GM10266 (cell line): ENCODE results near the gene NLGN3.

Experiments used
- DNase-seq: peaks from one replicate; pipeline ENCODE4 v3.0.0; 2012; ENCODE audit errors: extremely low spot score
- CTCF ChIP-seq: IDR thresholded peaks from 2 replicates; pipeline ENCODE4 v1.5.1; 2012; ENCODE audit warnings: mild to moderate bottlenecking, low read depth; ENCODE audit not compliant: control insufficient read depth, insufficient read depth; ENCODE audit errors: missing control alignments

NLGN3 gene

GRCh38 chrX:71099736-71100135 is 44.9 kb upstream of the NLGN3 start:
- no peak for DNase-seq

GRCh38 chrX:71100581-71101505 is 43.8 kb upstream of the NLGN3 start:
- DNase-seq, result no peak
- no peak for TF ChIP-seq CTCF

More at GRCh38 chrX:71099736-71100135, 44.9 kb upstream of the NLGN3 start:
- no peak for TF ChIP-seq CTCF

GRCh38 chrX:71102292-71102691 is 42.3 kb upstream of the NLGN3 start:
- no peak for DNase-seq
- TF ChIP-seq CTCF, result no peak

GRCh38 chrX:71103110-71103983 is 41.3 kb upstream of the NLGN3 start:
- no peak for TF ChIP-seq CTCF
- peak; percentile 36 for DNase-seq

GRCh38 chrX:71105628-71106027 is 39.0 kb upstream of the NLGN3 start:
- DNase-seq, result no peak
- no peak for TF ChIP-seq CTCF

GRCh38 chrX:71106427-71106826 is 38.2 kb upstream of the NLGN3 start, which contains the start of gene CXorf65:
CXorf65 (minus strand) TSS chrX:71106740; CDS start chrX:71106556, 184 bp downstream.
- no peak for DNase-seq
- no peak for TF ChIP-seq CTCF
